Measurements from ENCODE around the gene EDRF1.

DNA sequence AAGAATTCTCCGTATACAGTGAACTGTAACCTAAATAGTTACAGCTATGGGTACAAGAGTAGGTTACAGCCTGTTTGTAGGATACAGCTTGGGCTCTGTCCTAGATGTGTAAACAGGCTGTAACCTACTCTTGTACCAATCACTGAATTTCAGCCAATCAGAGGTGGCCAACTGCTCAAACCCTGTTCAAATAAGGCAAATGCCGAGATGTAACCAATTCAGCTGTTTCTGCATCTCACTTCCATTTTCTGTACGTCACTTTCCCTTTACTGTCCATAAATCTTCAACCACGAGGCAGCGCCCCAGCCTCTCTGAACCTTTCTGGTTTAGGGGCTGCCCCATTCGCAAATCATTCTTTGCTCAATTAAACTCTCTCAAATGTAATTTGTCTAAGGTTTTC, 64.4 kb downstream of the EDRF1 start:
- TF ChIP-seq CTCF (IDR thresholded peaks at IDR 0.05; ENCODE audit: low read depth, low read length, poor library complexity, severe bottlenecking) (no peak), EZH2phosphoT487 (IDR thresholded peaks at IDR 0.05; ENCODE audit: borderline replicate concordance, low read length) (no peak)

Data from DOHH2 (cell line).